Mammary epithelial cell (primary cell): Measurements from ENCODE around the gene CRACDL.

ENCODE experiments used
- CTCF ChIP-seq, 2 donors: IDR thresholded peaks in 1 of 2; conservative IDR thresholded peaks in 1 of 2; 2 replicates each; pipeline ENCODE4 v1.5.1; 2011 to 2012; ENCODE audit warnings: inconsistent platforms in 2 of 2, low read length in 2 of 2, mild to moderate bottlenecking in 2 of 2, control low read depth in 1 of 2, low read depth in 1 of 2; ENCODE audit not compliant: insufficient read depth in 1 of 2; ENCODE audit errors: extremely low read depth in 1 of 2
- EZH2 ChIP-seq: IDR thresholded peaks from 2 replicates; pipeline ENCODE4 v1.6.1; 2012; ENCODE audit warnings: low read length, inconsistent platforms, borderline replicate concordance

- no peak for TF ChIP-seq CTCF (conservative IDR thresholded peaks at IDR 0.05 in 1 of 2, IDR thresholded peaks at IDR 0.05 in 1 of 2; ENCODE audit: extremely low read depth in 1 of 2, insufficient read depth in 1 of 2, low read depth in 1 of 2, low read length in 2 of 2)
- TF ChIP-seq EZH2 = no peak
Observed at GRCh38 chr2:98775146-98775986, 160.7 kb downstream of the CRACDL start.
